ENCODE results near the gene ICOS.

ICOS gene

GRCh38 chr2:203936535-203936934, at the start of gene ICOS:
TSS of gene ICOS (plus strand) at chr2:203936763. CDS start at chr2:203936815, 52 bp downstream.
- Histone ChIP-seq H3K4me1 (no peaks in the 10 kb centered on the region), H3K9me3 (no peaks in the 10 kb centered on the region), H3K36me3 (replicated peaks) (no peaks in the 10 kb centered on the region), H3K4me3 (no peak within 1 kb of the TSS), H3K27me3 (ENCODE audit: low read depth) (no peaks in the 10 kb centered on the region)
- in situ Hi-C loops (cut with MboI; ENCODE audit: low sequenced_read_pairs) = no loop called here
- no peak for DNase-seq (ENCODE audit: low spot score in 2 of 2)

GRCh38 chr2:203887677-203888076, 48.9 kb upstream of the ICOS start:
- Histone ChIP-seq H3K4me1 (no peaks in the 10 kb centered on the region), H3K36me3 (replicated peaks) (no peaks in the 10 kb centered on the region), H3K4me3 (no peak overlapping the region), H3K9me3 (no peaks in the 10 kb centered on the region), H3K27me3 (ENCODE audit: low read depth) (no peaks in the 10 kb centered on the region)
- in situ Hi-C loops (cut with MboI; ENCODE audit: low sequenced_read_pairs) = no loop called here
- no peak for DNase-seq (ENCODE audit: low spot score in 2 of 2)

GRCh38 chr2:203889542-203889941, 47.0 kb upstream of the ICOS start:
- Histone ChIP-seq H3K36me3 (replicated peaks) (no peaks in the 10 kb centered on the region), H3K9me3 (no peaks in the 10 kb centered on the region), H3K27me3 (ENCODE audit: low read depth) (no peaks in the 10 kb centered on the region), H3K4me3 (no peak overlapping the region), H3K4me1 (no peaks in the 10 kb centered on the region)
- DNase-seq (ENCODE audit: low spot score in 2 of 2) = no peak
- in situ Hi-C loops (cut with MboI; ENCODE audit: low sequenced_read_pairs) = no loop called here

GRCh38 chr2:203889944-203890343, 46.6 kb upstream of the ICOS start:
- in situ Hi-C loops (cut with MboI; ENCODE audit: low sequenced_read_pairs) = no loop called here
- no peaks in the 10 kb centered on the region for H3K36me3 ChIP-seq (replicated peaks)

GRCh38 chr2:203890733-203891132, 45.8 kb upstream of the ICOS start:
- Histone ChIP-seq H3K9me3 (no peaks in the 10 kb centered on the region), H3K36me3 (replicated peaks) (no peaks in the 10 kb centered on the region), H3K27me3 (ENCODE audit: low read depth) (no peaks in the 10 kb centered on the region), H3K4me1 (no peaks in the 10 kb centered on the region), H3K4me3 (no peak overlapping the region)
- in situ Hi-C loops (cut with MboI; ENCODE audit: low sequenced_read_pairs) = no loop called here
- no peak for DNase-seq (ENCODE audit: low spot score in 2 of 2)

More at GRCh38 chr2:203889944-203890343, 46.6 kb upstream of the ICOS start:
- no peak for DNase-seq (ENCODE audit: low spot score in 2 of 2)
- Histone ChIP-seq H3K27me3 (ENCODE audit: low read depth) (no peaks in the 10 kb centered on the region), H3K4me3 (no peak overlapping the region), H3K4me1 (no peaks in the 10 kb centered on the region), H3K9me3 (no peaks in the 10 kb centered on the region)

- in situ Hi-C loops (cut with MboI; ENCODE audit: low sequenced_read_pairs) = no loop called here
- Histone ChIP-seq H3K9me3 (no peaks in the 10 kb centered on the region), H3K4me3 (no peak overlapping the region), H3K27me3 (ENCODE audit: low read depth) (no peaks in the 10 kb centered on the region), H3K36me3 (replicated peaks) (no peaks in the 10 kb centered on the region), H3K4me1 (no peaks in the 10 kb centered on the region)
- no peak for DNase-seq (ENCODE audit: low spot score in 2 of 2)
Measured at GRCh38 chr2:203891474-203891873, 45.1 kb upstream of the ICOS start.

GRCh38 chr2:203892207-203892606, 44.4 kb upstream of the ICOS start:
- Histone ChIP-seq H3K27me3 (ENCODE audit: low read depth) (no peaks in the 10 kb centered on the region), H3K4me1 (no peaks in the 10 kb centered on the region), H3K36me3 (replicated peaks) (no peaks in the 10 kb centered on the region), H3K4me3 (no peak overlapping the region), H3K9me3 (no peaks in the 10 kb centered on the region)
- in situ Hi-C loops (cut with MboI; ENCODE audit: low sequenced_read_pairs) = no loop called here
- no peak for DNase-seq (ENCODE audit: low spot score in 2 of 2)

- no peak overlapping the region for H3K4me3 ChIP-seq
- H3K9me3 ChIP-seq = no peaks in the 10 kb centered on the region
- in situ Hi-C loops (cut with MboI; ENCODE audit: low sequenced_read_pairs) = no loop called here
- H3K27me3 ChIP-seq (ENCODE audit: low read depth) = no peaks in the 10 kb centered on the region
- no peaks in the 10 kb centered on the region for H3K36me3 ChIP-seq (replicated peaks)
- no peak for DNase-seq (ENCODE audit: low spot score in 2 of 2)
- no peaks in the 10 kb centered on the region for H3K4me1 ChIP-seq
Measured at GRCh38 chr2:203893401-203893800, 43.2 kb upstream of the ICOS start.

- H3K9me3 ChIP-seq = no peaks in the 10 kb centered on the region
- no peak for DNase-seq (ENCODE audit: low spot score in 2 of 2)
- no peaks in the 10 kb centered on the region for H3K27me3 ChIP-seq (ENCODE audit: low read depth)
- no peak overlapping the region for H3K4me3 ChIP-seq
- no peaks in the 10 kb centered on the region for H3K36me3 ChIP-seq (replicated peaks)
- H3K4me1 ChIP-seq = no peaks in the 10 kb centered on the region
- in situ Hi-C loops (cut with MboI; ENCODE audit: low sequenced_read_pairs) = no loop called here
Measured at GRCh38 chr2:203893840-203894239, 42.7 kb upstream of the ICOS start.

GRCh38 chr2:203894262-203894661, 42.3 kb upstream of the ICOS start:
- no peaks in the 10 kb centered on the region for H3K9me3 ChIP-seq
- in situ Hi-C loops (cut with MboI; ENCODE audit: low sequenced_read_pairs) = no loop called here
- H3K4me3 ChIP-seq = no peak overlapping the region
- H3K36me3 ChIP-seq (replicated peaks) = no peaks in the 10 kb centered on the region
- DNase-seq (ENCODE audit: low spot score in 2 of 2) = no peak
- no peaks in the 10 kb centered on the region for H3K4me1 ChIP-seq
- no peaks in the 10 kb centered on the region for H3K27me3 ChIP-seq (ENCODE audit: low read depth)

- no peaks in the 10 kb centered on the region for H3K9me3 ChIP-seq
- H3K27me3 ChIP-seq (ENCODE audit: low read depth) = no peaks in the 10 kb centered on the region
- no peaks in the 10 kb centered on the region for H3K4me1 ChIP-seq
- H3K4me3 ChIP-seq = no peak overlapping the region
- H3K36me3 ChIP-seq (replicated peaks) = no peaks in the 10 kb centered on the region
- in situ Hi-C loops (cut with MboI; ENCODE audit: low sequenced_read_pairs) = no loop called here
- no peak for DNase-seq (ENCODE audit: low spot score in 2 of 2)
Measured at GRCh38 chr2:203897544-203897943, 39.0 kb upstream of the ICOS start.

GRCh38 chr2:203898657-203899056, 37.9 kb upstream of the ICOS start:
- H3K9me3 ChIP-seq = no peaks in the 10 kb centered on the region

GRCh38 chr2:203900253-203900652, 36.3 kb upstream of the ICOS start:
- Histone ChIP-seq H3K36me3 (replicated peaks) (no peaks in the 10 kb centered on the region), H3K4me3 (no peak overlapping the region), H3K9me3 (no peaks in the 10 kb centered on the region), H3K27me3 (ENCODE audit: low read depth) (no peaks in the 10 kb centered on the region), H3K4me1 (no peaks in the 10 kb centered on the region)
- in situ Hi-C loops (cut with MboI; ENCODE audit: low sequenced_read_pairs) = loop anchor here (25.0 kb wide), 1 partner anchor 1313 kb away; no protein-coding TSS in a partner anchor
- DNase-seq (ENCODE audit: low spot score in 2 of 2) = no peak

More at GRCh38 chr2:203898657-203899056, 37.9 kb upstream of the ICOS start:
- H3K4me1 ChIP-seq = no peaks in the 10 kb centered on the region
- H3K36me3 ChIP-seq (replicated peaks) = no peaks in the 10 kb centered on the region
- in situ Hi-C loops (cut with MboI; ENCODE audit: low sequenced_read_pairs) = no loop called here
- H3K27me3 ChIP-seq (ENCODE audit: low read depth) = no peaks in the 10 kb centered on the region
- DNase-seq (ENCODE audit: low spot score in 2 of 2) = no peak
- H3K4me3 ChIP-seq = no peak overlapping the region

GRCh38 chr2:203904022-203904421, 32.5 kb upstream of the ICOS start:
- no peaks in the 10 kb centered on the region for H3K4me1 ChIP-seq
- no peak for DNase-seq (ENCODE audit: low spot score in 2 of 2)

GRCh38 chr2:203905656-203906055, 30.9 kb upstream of the ICOS start:
- no peaks in the 10 kb centered on the region for H3K4me1 ChIP-seq
- in situ Hi-C loops (cut with MboI; ENCODE audit: low sequenced_read_pairs) = loop anchor here (25.0 kb wide), 1 partner anchor 1318 kb away; no protein-coding TSS in a partner anchor
- no peaks in the 10 kb centered on the region for H3K36me3 ChIP-seq (replicated peaks)
- no peaks in the 10 kb centered on the region for H3K9me3 ChIP-seq
- no peaks in the 10 kb centered on the region for H3K27me3 ChIP-seq (ENCODE audit: low read depth)
- no peak for DNase-seq (ENCODE audit: low spot score in 2 of 2)
- no peak overlapping the region for H3K4me3 ChIP-seq

More at GRCh38 chr2:203904022-203904421, 32.5 kb upstream of the ICOS start:
- Histone ChIP-seq H3K27me3 (ENCODE audit: low read depth) (no peaks in the 10 kb centered on the region), H3K36me3 (replicated peaks) (no peaks in the 10 kb centered on the region), H3K9me3 (no peaks in the 10 kb centered on the region), H3K4me3 (no peak overlapping the region)
- in situ Hi-C loops (cut with MboI; ENCODE audit: low sequenced_read_pairs) = loop anchor here (25.0 kb wide), 1 partner anchor 1317 kb away; no protein-coding TSS in a partner anchor

Measured in HAP-1 (cell line).